Subcutaneous abdominal adipose tissue (tissue), 5 donors: ENCODE data around the gene MEIKIN.

Experiments
- H3K27ac ChIP-seq: one replicate; pipeline ENCODE4 v1.7.0; 2013; ENCODE audit warnings: low read depth, mild to moderate bottlenecking, inconsistent platforms, low read length, moderate library complexity
- H3K27me3 ChIP-seq, 5 donors: one replicate each; pipeline ENCODE4 v1.7.0; 2013; ENCODE audit warnings: low read length in 5 of 5, inconsistent platforms in 1 of 5; ENCODE audit not compliant: control insufficient read depth in 5 of 5, insufficient read depth in 4 of 5
- H3K36me3 ChIP-seq, 5 donors: one replicate each; pipeline ENCODE4 v1.7.0; 2013; ENCODE audit warnings: low read length in 5 of 5; ENCODE audit not compliant: control insufficient read depth in 5 of 5, insufficient read depth in 5 of 5
- H3K4me1 ChIP-seq, 5 donors: one replicate each; pipeline ENCODE4 v1.7.0; 2013; ENCODE audit warnings: low read length in 5 of 5, mild to moderate bottlenecking in 3 of 5, moderate library complexity in 1 of 5; ENCODE audit not compliant: control insufficient read depth in 5 of 5, insufficient read depth in 5 of 5
- H3K4me3 ChIP-seq, 5 donors: one replicate each; pipeline ENCODE4 v1.7.0; 2013; ENCODE audit warnings: low read length in 5 of 5, low read depth in 1 of 5
- H3K9ac ChIP-seq, 5 donors: one replicate each; pipeline ENCODE4 v1.7.0; 2013; ENCODE audit warnings: low read length in 5 of 5, mild to moderate bottlenecking in 4 of 5, moderate library complexity in 3 of 5
- H3K9me3 ChIP-seq, 5 donors: one replicate each; pipeline ENCODE4 v1.7.0; 2013; ENCODE audit warnings: low read length in 5 of 5; ENCODE audit not compliant: control insufficient read depth in 5 of 5
- donor health status: healthy.
- donor health status: healthy.
- donor health status: healthy.
- donor health status: healthy.
- donor health status: healthy.

MEIKIN gene

DNA sequence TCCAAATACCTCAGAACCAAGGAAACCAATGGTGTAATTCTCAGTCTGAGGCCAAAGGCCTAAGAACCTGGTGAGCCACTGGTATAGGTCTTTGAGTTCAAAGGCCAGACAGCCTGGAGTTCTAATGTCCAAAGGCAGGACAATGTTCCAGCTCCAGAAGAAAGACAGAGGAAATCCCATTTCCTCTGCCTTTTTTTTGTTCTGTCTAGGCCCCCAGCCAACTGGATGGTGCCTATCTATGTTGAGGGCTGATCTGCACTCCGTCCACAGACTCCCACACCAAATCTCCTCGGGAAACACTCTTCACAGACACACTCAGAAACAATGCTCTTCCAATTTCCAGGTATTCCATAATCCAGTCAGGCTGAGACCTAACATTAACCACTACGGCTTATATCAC lies 178.8 kb downstream of the MEIKIN start:
- Histone ChIP-seq H3K27ac (no peak overlapping the region), H3K36me3 (peaks cover 0 to 3% (median 2%) of the 10 kb centered on the region in 5 donors), H3K4me3 (no peak overlapping the region), H3K9ac (no peak overlapping the region), H3K9me3 (peaks cover 0 to 7% (median 3%) of the 10 kb centered on the region in 5 donors), H3K4me1 (peaks cover 0 to 32% (median 6%) of the 10 kb centered on the region in 5 donors), H3K27me3 (no peaks in the 10 kb centered on the region)

DNA sequence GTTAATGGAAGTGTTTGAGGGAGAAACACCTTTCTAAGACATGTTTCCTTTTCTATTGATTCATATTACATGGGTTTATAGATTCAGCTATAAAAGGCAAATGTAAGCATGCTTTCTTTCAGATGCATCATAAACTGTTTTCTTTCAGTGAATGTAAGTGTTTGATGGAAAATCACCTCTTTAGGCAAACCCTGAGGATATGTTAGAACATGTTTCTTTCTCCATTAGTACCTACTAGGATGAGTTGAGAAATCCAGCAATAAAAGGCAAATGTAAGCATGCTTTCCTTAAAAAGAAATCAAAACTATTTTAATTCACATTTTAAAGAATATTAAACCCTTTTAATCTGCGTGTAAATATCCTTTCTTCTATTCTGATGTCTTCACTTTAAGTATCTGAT lies 180.2 kb downstream of the MEIKIN start:
- Histone ChIP-seq H3K27me3 (no peaks in the 10 kb centered on the region), H3K9me3 (peaks cover 0 to 7% (median 3%) of the 10 kb centered on the region in 5 donors), H3K4me3 (no peak overlapping the region), H3K27ac (no peak overlapping the region), H3K4me1 (peaks cover 0 to 28% (median 7%) of the 10 kb centered on the region in 5 donors), H3K9ac (no peak overlapping the region), H3K36me3 (peaks cover 0 to 3% (median 2%) of the 10 kb centered on the region in 5 donors)

DNA sequence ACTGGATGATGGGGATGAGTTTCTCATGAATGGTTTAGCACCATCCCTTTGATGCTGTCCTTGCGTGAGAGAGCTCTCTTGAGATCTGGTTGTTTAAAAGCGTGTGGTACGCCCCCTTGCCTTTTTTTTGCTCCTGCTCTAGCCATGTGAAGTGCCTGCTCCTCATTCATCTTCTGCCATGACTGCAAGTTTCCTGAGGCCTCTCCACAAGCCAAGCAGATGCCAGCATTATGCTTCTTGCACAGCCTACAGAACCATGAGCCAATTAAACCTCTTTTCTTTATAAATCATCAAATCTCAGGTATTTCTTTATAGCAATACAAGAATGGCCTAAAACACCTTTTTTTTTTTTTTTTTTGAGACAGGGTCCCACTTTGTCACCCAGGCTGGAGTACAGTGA lies 181.5 kb downstream of the MEIKIN start:
- peaks cover 0 to 7% (median 3%) of the 10 kb centered on the region in 5 donors for H3K9me3 ChIP-seq
- H3K27me3 ChIP-seq: no peaks in the 10 kb centered on the region
- peaks cover 0 to 21% (median 7%) of the 10 kb centered on the region in 5 donors for H3K4me1 ChIP-seq
- no peak overlapping the region for H3K9ac ChIP-seq
- no peak overlapping the region for H3K4me3 ChIP-seq
- H3K36me3 ChIP-seq: peaks cover 0 to 3% (median 2%) of the 10 kb centered on the region in 5 donors
- no peak overlapping the region for H3K27ac ChIP-seq

DNA sequence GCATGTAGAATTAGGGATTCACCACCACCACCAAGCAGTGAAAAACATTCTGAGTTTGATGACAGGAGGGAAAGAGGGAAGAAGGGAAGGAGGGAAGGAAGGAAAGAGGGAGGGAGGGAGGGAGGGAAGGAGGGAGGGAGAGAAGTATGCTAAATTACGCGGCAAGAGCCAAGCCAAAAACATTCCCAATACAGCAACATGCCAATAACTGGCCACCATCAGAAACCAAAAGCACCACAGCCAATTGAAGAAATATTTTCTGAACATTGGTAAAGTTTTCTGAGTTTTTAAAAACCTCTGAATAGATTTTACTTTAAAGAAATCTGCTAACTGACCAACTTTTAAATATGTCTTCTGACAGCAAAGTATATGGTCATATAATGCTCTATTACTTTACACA lies 184.7 kb downstream of the MEIKIN start:
- Histone ChIP-seq H3K4me3 (no peak overlapping the region), H3K27ac (no peak overlapping the region), H3K36me3 (peaks cover 0 to 3% (median 2%) of the 10 kb centered on the region in 5 donors), H3K27me3 (no peaks in the 10 kb centered on the region), H3K9me3 (peaks cover 0 to 7% (median 3%) of the 10 kb centered on the region in 5 donors), H3K9ac (no peak overlapping the region), H3K4me1 (peaks cover 0 to 36% (median 13%) of the 10 kb centered on the region in 5 donors)

DNA sequence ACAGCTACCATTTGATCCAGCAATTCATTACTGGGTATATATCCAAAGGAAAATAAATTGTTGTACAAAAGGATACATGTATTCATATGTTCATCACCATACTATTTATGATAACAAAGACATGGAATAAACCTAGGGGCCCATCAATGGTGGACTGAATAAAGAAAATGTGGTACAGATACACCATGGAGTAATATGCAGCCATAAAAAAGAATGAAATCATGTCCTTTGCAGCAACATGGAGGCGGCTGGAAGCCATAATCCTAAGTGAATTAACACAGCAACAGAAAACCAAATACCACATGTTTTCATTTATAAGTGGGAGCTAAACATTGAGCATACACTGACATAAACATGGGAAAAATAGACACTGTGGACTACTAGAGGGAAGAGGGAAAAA lies 185.8 kb downstream of the MEIKIN start:
- Histone ChIP-seq H3K4me3 (no peak overlapping the region), H3K9me3 (peaks cover 0 to 7% (median 3%) of the 10 kb centered on the region in 5 donors), H3K27ac (no peak overlapping the region), H3K4me1 (peaks cover 0 to 27% (median 13%) of the 10 kb centered on the region in 5 donors), H3K36me3 (peaks cover 0 to 3% (median 2%) of the 10 kb centered on the region in 5 donors), H3K27me3 (no peaks in the 10 kb centered on the region), H3K9ac (no peak overlapping the region)

DNA sequence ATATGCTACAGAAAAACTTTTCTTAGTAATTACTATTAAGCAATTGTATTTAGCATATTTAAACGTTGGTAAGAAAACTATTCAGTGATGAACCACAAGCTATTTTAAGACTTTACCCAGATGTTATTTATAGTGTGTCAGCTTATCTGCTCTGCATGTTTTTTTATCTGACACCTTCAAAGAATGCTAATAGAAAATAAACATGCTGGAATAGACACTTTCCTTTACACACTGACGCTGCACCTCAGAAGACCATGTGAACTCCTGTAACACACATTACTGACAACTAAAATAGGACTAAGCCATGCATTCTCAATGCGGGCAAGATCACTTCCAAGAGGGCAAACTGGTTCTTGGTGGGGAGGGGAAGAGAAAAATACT lies 187.0 kb downstream of the MEIKIN start:
- no peak overlapping the region for H3K9ac ChIP-seq
- H3K27me3 ChIP-seq: no peaks in the 10 kb centered on the region
- H3K27ac ChIP-seq: no peak overlapping the region

DNA sequence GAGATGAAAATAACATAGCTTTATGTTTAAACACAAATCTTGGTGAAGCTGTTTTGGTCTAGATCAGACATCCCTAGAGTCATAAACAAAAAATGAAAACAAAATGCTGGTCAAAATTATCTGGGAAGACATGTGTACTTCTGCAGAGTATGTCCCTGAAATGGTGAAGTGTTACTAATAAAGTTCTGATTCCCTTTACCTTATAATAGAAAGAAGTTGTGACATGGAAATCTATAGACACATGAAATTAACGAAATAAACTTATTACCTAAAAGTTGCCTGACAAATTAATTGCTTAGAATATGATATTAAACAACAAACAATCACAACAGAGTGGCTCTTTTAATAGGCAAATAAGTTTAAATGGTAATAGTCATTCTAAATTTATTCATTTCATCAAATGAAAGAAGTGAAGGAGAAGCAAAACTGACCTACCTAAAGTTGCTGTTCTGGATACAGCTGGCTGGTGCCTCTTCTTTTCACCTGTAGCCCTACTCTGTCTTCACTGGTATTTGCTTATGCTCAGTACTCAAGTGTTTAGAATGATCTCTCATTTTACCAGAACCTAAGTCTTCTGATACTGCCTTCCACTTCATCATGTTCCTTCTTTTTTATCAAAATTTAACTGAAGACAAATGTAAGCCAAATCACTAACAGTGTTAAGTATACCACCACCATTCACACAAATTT lies 187.5 kb downstream of the MEIKIN start:
- H3K27ac ChIP-seq: no peak overlapping the region

More for the DNA sequence above, 187.0 kb downstream of the MEIKIN start:
- H3K9me3 ChIP-seq: no peaks in the 10 kb centered on the region
- H3K4me3 ChIP-seq: no peak overlapping the region
- peaks cover 0 to 27% (median 13%) of the 10 kb centered on the region in 5 donors for H3K4me1 ChIP-seq
- no peaks in the 10 kb centered on the region for H3K36me3 ChIP-seq

More for the DNA sequence above, 187.5 kb downstream of the MEIKIN start:
- no peaks in the 10 kb centered on the region for H3K9me3 ChIP-seq
- H3K4me1 ChIP-seq: peaks cover 0 to 27% (median 13%) of the 10 kb centered on the region in 5 donors
- no peak overlapping the region for H3K9ac ChIP-seq
- no peaks in the 10 kb centered on the region for H3K36me3 ChIP-seq
- H3K4me3 ChIP-seq: no peak overlapping the region
- H3K27me3 ChIP-seq: no peaks in the 10 kb centered on the region
